Activated B cell treated with CpG ODN at 0.5 μM for 24 hours (primary cell): ENCODE measurements around the gene RPS26. TPM values are rescaled to one million over a fixed set of nuclear protein-coding genes. Genes with fewer than 3 reads are reported as not detected.

Source experiments
- ATAC-seq: fragments of 200-7000 bp; cut with Tn5 transposase; one replicate; pipeline ENCODE4 v1.10.0; 2021; ENCODE audit warnings: low read depth, mild to moderate bottlenecking, moderate library complexity
- CTCF ChIA-PET: fragments of 350-600 bp; sonication (Branson Sonifier 250); formaldehyde crosslinking; loops from one replicate; lab custom pipeline; 2021; ENCODE audit warnings: antibody characterized with exemption; lab: Charles Lee
- POLR2A ChIA-PET: fragments of 350-600 bp; sonication (Branson Sonifier 250); formaldehyde crosslinking; loops from one replicate; lab custom pipeline; 2021; ENCODE audit warnings: antibody characterized with exemption; lab: Charles Lee
- DNase-seq: peaks from one replicate; pipeline ENCODE4 v3.0.0; 2022
- H3K27ac Mint-ChIP-seq: one replicate; pipeline ENCODE4 v1.8.0; 2020; ENCODE audit warnings: mixed read lengths
- H3K27me3 Mint-ChIP-seq: one replicate; pipeline ENCODE4 v1.8.0; 2021; ENCODE audit warnings: mixed read lengths
- H3K36me3 Mint-ChIP-seq: one replicate; pipeline ENCODE4 v1.8.0; 2021; ENCODE audit warnings: low read depth, mixed read lengths
- H3K4me1 Mint-ChIP-seq: one replicate; pipeline ENCODE4 v1.8.0; 2021; ENCODE audit warnings: mixed read lengths
- H3K4me3 Mint-ChIP-seq: one replicate; pipeline ENCODE4 v1.8.0; 2020; ENCODE audit warnings: mild to moderate bottlenecking, mixed read lengths
- H3K9me3 Mint-ChIP-seq: one replicate; pipeline ENCODE4 v1.8.0; 2020; ENCODE audit warnings: mixed read lengths
- intact Hi-C: fragments of 100-400 bp; cut with micrococcal nuclease; formaldehyde crosslinking; loops from one replicate; pipeline ENCODE4 v1.15.1; 2024
- total RNA-seq: library from RNA; stranded (reverse); gene quantifications from 2 replicates; pipeline ENCODE4 v1.2.3, GENCODE V29; 2022
- TF ChIP-seq, protein P1 (sequence below): fragments of 200-600 bp; IDR thresholded peaks from one replicate; pipeline ENCODE4 v1.8.0; 2022; ENCODE audit warnings: antibody characterized with exemption, mild to moderate bottlenecking

Gene RPS26
- total RNA-seq, 1 donor from 2014 or later, result 28.1 TPM

GRCh38 chr12:56013482-56013881, 28.2 kb upstream of the RPS26 start:
- ChIA-PET POLR2A (no interaction called here), CTCF (interaction anchor here (1.2 kb wide), 2 partner anchors 15 to 18 kb away, joined by 3 read pairs; no protein-coding TSS in a partner anchor)
- Mint-ChIP-seq H3K27me3 (no peaks in the 10 kb centered on the region), H3K36me3 (peaks cover 7% of the 10 kb centered on the region), H3K9me3 (no peaks in the 10 kb centered on the region), H3K27ac (no peak overlapping the region), H3K4me1 (peaks cover 1% of the 10 kb centered on the region), H3K4me3 (no peak overlapping the region)
- ATAC-seq (no peak), DNase-seq (no peak)
- intact Hi-C loops, result no loop called here
- TF ChIP-seq, protein P1, sequence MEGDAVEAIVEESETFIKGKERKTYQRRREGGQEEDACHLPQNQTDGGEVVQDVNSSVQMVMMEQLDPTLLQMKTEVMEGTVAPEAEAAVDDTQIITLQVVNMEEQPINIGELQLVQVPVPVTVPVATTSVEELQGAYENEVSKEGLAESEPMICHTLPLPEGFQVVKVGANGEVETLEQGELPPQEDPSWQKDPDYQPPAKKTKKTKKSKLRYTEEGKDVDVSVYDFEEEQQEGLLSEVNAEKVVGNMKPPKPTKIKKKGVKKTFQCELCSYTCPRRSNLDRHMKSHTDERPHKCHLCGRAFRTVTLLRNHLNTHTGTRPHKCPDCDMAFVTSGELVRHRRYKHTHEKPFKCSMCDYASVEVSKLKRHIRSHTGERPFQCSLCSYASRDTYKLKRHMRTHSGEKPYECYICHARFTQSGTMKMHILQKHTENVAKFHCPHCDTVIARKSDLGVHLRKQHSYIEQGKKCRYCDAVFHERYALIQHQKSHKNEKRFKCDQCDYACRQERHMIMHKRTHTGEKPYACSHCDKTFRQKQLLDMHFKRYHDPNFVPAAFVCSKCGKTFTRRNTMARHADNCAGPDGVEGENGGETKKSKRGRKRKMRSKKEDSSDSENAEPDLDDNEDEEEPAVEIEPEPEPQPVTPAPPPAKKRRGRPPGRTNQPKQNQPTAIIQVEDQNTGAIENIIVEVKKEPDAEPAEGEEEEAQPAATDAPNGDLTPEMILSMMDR, result no peak

DNA sequence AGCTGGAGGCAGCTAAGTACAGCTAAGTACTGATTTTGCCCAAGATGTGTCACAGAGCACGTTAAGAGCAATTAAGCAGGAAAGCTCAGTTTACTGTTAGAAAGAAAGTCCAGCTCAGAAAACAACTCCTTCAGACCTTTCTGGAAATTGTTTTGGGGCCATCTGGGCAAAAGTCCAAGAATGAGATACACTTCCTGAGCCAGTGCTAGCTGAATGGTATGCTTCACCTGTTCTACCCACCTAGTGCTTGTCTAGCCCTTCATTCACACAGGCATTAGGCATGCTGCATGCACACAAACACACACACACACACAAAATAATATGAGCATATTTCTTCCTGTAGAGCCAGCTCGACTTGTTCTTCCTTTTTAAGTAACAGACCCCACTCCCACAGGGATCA, 27.5 kb upstream of the RPS26 start:
- no peak for DNase-seq
- intact Hi-C loops, result no loop called here
- ATAC-seq, result no peak
- H3K9me3 Mint-ChIP-seq, result no peaks in the 10 kb centered on the region
- H3K4me3 Mint-ChIP-seq, result no peak overlapping the region
- peaks cover 7% of the 10 kb centered on the region for H3K36me3 Mint-ChIP-seq
- H3K27me3 Mint-ChIP-seq, result no peaks in the 10 kb centered on the region
- POLR2A ChIA-PET, result interaction anchor here (0.7 kb wide), 2 partner anchors 15 to 1464 kb away, joined by 3 to 6 read pairs; no protein-coding TSS in a partner anchor
- H3K4me1 Mint-ChIP-seq, result no peaks in the 10 kb centered on the region
- TF ChIP-seq, protein P1, result no peak
- CTCF ChIA-PET, result interaction anchor here (1.2 kb wide), 1 partner anchor 16 kb away, joined by 3 read pairs; no protein-coding TSS in a partner anchor
- H3K27ac Mint-ChIP-seq, result no peak overlapping the region

- Mint-ChIP-seq H3K9me3 (no peaks in the 10 kb centered on the region), H3K36me3 (peaks cover 7% of the 10 kb centered on the region), H3K4me1 (peaks cover 9% of the 10 kb centered on the region), H3K27ac (no peak overlapping the region), H3K27me3 (no peaks in the 10 kb centered on the region), H3K4me3 (no peak overlapping the region)
- intact Hi-C loops, result no loop called here
- TF ChIP-seq, protein P1, result no peak
- CTCF ChIA-PET, result no interaction called here
- POLR2A ChIA-PET, result no interaction called here
- ATAC-seq (no peak), DNase-seq (no peak)
These were observed 24.5 kb upstream of the RPS26 start for GRCh38 chr12:56017181-56017580.

GRCh38 chr12:56018356-56018755, 23.4 kb upstream of the RPS26 start:
- POLR2A ChIA-PET, result no interaction called here
- H3K36me3 Mint-ChIP-seq, result peaks cover 7% of the 10 kb centered on the region
- CTCF ChIA-PET, result no interaction called here
- ATAC-seq (no peak), DNase-seq (no peak)
- no peaks in the 10 kb centered on the region for H3K27me3 Mint-ChIP-seq
- TF ChIP-seq, protein P1, result no peak
- H3K4me1 Mint-ChIP-seq, result peaks cover 9% of the 10 kb centered on the region
- intact Hi-C loops, result no loop called here
- no peak overlapping the region for H3K27ac Mint-ChIP-seq
- no peaks in the 10 kb centered on the region for H3K9me3 Mint-ChIP-seq
- no peak overlapping the region for H3K4me3 Mint-ChIP-seq

DNA sequence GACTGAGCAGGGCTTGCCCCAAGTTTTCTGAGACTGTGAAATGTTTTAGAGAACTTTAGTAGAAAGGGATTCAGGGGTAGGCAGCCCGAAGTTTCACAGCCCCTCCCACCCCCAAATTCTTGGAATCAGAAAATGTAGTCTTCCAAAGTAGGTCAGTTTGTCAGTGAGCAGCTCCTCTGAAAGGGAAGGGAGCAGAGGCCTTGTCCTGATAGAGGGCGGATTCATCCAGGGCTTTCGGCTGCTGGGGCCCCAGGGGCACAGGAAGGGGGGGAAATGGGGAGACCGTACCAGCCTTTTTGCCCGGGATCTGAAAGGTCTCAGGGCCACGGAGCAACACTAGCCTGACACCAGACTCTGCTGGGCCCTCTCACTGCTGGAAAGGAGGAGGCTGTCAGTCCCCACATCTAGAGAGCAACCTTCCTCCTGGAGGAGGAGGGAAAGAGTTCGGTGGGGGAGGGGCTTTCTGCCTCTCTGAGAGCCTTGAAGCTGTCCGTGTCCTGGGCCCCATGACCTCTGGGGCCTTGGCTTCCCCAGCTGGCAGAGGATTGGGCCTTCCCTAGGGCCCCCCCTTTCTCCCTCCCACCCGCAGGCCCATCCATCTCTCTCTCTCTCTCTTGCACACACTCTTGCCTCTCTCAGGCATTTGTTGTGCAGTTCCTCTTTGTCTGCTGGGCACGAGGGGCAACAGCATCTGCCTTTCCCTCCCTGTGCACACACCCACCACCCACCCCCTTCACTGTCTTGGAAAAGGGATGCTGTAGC, 21.1 kb upstream of the RPS26 start, which contains the start of gene IKZF4:
Gene IKZF4, plus strand, starts transcription at position 621 of the 762 bp plus-strand sequence. CDS start 451 bp downstream, outside the sequence.
- Mint-ChIP-seq H3K9me3 (no peaks in the 10 kb centered on the region), H3K36me3 (peaks cover 5% of the 10 kb centered on the region), H3K4me1 (peaks cover 9% of the 10 kb centered on the region), H3K4me3 (peak within 1 kb of the TSS; percentile 66), H3K27me3 (no peaks in the 10 kb centered on the region), H3K27ac (no peak within 1 kb of the TSS)
- peak; percentile 34 for ATAC-seq
- intact Hi-C loops, result no loop called here
- DNase-seq, result no peak
- ChIA-PET CTCF (no interaction called here), POLR2A (interaction anchor here (0.5 to 1.4 kb wide), 3 partner anchors 13 to 191 kb away, joined by 3 to 5 read pairs (median 3); no protein-coding TSS in a partner anchor)
- TF ChIP-seq, protein P1, result no peak
